H1 (cell line): ENCODE measurements around the gene PPA1. TPM values are rescaled to one million over a fixed set of nuclear protein-coding genes. Genes with fewer than 3 reads are reported as not detected.

Source experiments
- TCF12 ChIP-seq: IDR thresholded peaks from 2 replicates; pipeline ENCODE4 v1.6.1; 2011; ENCODE audit warnings: low read depth, mild to moderate bottlenecking, low read length
- USF2 ChIP-seq: IDR thresholded peaks from 2 replicates; pipeline ENCODE4 v1.6.1; 2011; ENCODE audit warnings: low read length, improper control_type of control experiment
- polyA plus RNA-seq, 7 experiments: library from polyadenylated mRNA; depleted of rRNA in 3 of 7; stranded (reverse) in 5 of 7; unstranded in 2 of 7; fragments of >200 nt in 5 of 7; fragments of 200-250 nt in 2 of 7; gene quantifications; 1 replicate in 5 of 7; 2 replicates in 1 of 7; 4 replicates in 1 of 7; pipeline versions ENCODE4 v1.2.1 to v1.2.3, GENCODE V29; 2011 to 2013; ENCODE audit warnings: missing spikeins in 2 of 7, mixed read lengths in 2 of 7
- total RNA-seq: library from RNA; stranded (reverse); fragmentation: NEBNext Ultra II Directional; extraction: Animal tissue kit (Norgen Biotek cat#: 25700); gene quantifications from 2 replicates; pipeline ENCODE4 v1.2.1, GENCODE V29; 2021

Gene PPA1
- total and polyA plus RNA-seq, 2 of the 8 experiments (the other 6 are each of a cell fraction or from before 2014, with no cell fraction given) = 77.0 to 191 TPM

DNA sequence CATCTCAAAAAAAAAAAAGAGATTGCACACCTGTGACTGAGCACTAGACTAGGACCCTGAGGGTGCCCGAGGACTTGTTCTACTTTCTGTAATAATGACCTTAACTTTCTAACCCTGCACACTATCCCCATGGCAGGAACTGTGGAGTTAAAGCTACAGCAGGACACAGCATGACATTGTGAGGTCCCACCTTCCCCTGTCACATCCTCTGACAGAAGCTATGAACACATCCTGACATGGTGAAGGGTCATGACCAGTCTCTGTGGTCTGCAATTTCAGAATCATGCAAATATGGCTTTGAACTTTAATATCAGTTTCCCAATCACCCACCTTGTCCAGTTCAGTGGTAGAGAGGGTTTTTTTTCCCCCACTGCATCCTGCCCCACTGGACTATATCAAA, 44.5 kb downstream of the PPA1 start (continued):
- TF ChIP-seq USF2 (no peak), TCF12 (no peak)
